Measurements from ENCODE around the gene NUAK1. TPM values are rescaled to one million over a fixed set of nuclear protein-coding genes. Genes with fewer than 3 reads are reported as not detected.

NUAK1 gene
- 9.7 TPM for polyA plus RNA-seq (ENCODE audit: insufficient read length)

DNA sequence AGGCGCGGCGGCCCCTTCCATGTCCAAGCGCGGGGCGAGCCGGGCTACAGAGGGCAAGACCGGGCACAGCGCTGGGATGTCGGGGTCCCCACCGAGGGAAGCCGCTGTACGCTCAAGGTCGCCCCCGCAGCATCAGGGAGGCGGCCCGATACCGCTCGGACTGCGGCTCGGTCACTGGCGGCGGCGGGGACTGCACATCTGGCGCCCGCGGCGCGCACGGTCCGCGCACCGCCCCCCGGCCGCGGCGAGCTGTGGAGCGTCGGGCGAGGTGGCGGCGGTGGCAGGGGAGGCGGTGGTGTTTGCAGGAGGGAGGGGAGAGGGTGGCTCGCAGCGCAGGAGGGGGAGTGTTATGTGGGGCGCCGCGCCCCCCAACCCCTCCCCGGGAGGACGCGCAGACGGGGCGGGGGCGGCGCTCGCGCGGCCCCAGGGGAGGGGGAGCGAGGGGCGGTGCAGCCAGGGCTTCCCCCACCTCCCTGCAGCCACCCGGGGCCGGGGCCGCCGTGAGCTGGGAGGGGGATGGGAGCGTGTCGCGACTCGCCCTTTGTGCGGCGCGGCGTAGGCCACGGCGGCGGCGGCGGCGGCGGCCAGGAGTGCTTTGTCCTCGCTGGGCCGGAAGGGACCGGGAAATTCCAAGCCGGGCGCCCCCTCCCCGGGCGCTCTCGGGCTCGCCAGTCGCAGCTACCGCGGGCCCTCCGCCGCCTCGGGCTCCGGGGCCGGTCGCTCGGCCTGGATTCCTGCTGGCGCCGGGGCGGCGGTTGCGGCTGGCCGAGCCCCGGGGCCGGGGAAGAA, at the start of gene NUAK1:
NUAK1 (minus strand) TSS at position 322 of the 789 bp plus-strand sequence; CDS start at position 21, 301 bp downstream.
- DNase-seq = peak; percentile 83

DNA sequence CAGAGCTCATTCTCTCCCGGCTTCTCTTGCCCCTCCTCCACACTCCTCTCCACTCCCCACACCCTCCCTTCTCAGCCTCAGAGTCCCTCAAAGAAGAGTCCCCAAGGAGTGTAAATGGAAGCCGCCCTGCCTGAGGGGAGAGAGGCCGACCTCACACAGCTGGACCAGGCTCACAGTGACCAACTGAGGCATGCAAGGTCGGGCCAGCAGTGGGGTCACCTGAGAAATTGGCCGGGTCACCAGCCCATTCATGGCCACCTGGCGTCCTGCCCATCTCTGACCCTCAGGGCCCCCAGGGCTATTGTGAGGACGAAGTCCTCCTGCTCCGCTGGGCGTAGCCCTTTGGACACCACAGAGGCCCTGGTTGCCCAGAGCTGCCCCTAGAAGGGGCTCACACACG, 49.5 kb upstream of the NUAK1 start:
- no peak for DNase-seq

DNA sequence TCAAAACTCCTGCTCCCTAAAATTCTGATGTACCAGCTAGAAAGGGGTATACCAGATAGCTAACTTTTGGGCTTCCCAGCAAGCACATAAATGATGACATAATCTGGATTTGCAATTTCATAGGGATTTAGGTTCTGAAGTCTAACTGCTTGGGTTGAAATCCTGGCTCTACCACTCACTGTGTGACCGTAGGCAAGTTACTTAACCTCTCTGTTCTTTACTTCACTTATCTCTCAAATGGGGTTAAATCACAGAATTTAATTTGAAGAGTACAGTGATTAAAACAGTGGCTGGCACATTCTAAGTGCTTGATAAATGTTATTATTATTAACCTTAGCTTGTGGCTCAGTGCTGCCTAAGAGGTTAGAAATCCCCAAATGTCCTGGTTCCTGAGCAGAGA, 49.1 kb upstream of the NUAK1 start:
- DNase-seq = no peak

DNA sequence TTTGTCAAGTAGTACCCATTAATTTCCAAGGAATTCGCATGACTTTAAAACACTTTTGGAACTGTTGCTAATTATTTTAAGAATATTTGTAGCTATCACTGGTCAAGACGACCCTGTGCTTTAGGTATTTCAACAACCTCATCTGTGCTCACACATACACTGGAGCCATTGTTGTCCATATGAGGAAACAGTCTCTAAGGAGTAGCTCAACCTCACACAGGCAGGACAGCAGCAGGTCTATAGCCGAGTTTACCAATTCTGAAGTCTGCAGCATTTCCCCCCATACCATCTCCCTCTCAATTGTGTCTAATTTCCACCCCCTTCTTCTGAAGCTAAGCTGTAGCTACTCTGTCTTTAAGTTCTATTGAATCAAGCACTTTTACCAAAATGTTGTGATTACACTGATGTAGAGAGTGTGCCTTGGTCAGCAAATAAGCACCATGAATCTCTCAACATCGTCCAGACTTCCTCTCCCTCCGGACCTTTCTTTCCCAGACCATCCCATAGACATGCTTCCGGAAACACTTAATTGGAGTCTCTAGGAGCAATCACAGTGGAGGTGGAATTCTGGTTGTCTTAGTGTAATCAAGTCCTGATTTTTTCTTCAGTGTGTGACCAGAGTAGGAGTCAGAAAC, 48.5 kb upstream of the NUAK1 start:
- DNase-seq = no peak

DNA sequence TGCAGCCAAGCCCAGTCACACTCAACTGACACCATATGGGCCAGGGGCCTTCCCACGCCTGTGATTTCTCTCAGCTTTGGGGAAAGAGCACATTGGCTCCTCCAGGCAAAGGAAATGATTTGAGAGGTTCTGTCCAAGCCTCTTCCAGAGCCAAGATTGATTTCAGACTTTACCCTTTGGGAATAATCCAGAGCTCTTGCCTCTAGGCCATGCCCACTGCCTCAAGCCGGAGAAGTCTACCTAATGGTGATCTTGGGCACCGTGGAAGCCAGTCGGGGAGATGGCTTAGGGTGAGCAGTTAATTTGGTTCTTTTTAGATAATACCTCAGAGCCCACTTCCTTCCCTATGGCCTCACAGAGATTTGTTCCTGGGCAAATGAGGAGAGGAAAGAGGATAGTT, 45.0 kb upstream of the NUAK1 start:
- DNase-seq = no peak

DNA sequence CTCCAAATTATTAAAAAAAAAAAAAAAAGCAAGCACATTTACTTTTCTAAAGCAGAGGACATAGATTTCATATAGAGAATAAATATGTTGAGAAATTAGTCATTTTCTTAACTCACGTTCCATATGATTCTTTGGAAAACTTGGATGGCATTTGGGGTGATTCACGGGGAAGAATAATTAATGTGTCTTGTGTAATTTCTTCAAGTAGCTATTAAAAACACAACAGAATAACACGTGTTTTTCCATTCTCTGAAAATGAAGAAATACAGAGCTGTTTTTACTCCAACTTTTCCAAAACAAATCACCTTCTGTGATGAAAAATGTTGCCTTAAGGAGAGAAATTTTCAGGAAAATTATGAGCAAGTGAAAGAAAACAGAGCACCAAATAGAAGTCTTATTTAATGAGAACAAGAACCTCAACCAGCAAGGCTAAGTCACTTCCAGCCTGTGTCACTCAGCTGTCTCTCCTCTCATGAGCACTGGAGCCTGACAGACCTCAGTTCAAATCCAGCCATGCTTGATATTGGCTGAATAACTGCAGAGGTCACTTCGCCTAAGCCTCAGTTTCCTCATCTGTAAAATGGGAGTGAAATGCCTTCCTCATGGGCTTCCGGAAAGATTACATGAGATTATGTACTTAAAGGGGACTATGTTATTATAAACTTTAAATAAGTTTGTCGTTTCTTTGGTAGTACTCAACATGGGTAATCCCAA, 42.8 kb upstream of the NUAK1 start:
- DNase-seq = no peak

DNA sequence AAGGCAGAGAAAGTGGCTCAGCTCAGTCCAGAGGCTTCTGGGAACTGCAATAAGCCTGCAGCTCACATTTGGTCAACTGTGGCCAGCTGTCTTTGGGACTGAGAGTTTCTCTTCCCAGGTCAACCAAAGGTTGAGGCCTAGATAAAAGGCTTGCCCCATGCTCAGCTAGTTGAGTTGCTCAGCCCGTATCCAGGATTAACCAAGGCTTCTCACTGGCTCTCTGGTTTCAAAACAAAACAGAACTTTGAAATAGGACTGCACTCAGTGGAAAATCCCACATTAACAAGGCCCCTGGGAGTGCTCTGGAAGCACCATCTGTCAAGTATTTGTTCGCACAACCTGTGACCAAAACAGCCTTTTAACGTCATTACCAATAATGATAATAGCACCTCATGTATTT, 40.3 kb upstream of the NUAK1 start:
- no peak for DNase-seq

DNA sequence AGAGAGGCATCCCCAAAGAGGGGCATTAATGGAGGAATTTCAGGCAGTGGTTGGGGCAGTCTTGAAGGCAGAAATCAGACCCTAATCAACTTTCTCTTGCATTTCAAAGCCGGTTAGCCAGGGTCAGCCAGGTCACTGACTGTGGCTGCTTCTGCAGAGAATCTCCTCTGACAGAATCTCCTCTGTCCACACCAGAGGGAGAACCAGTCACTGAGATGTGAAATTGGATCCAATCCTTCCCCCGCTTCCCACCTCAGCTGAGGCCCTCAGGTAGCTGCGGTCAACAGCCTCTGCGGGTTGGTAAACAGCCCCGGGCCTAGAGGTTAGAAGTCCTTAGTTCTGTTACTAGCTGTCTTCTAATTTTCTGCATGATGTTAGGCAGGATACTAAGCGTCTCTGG, 39.8 kb upstream of the NUAK1 start:
- DNase-seq = no peak

DNA sequence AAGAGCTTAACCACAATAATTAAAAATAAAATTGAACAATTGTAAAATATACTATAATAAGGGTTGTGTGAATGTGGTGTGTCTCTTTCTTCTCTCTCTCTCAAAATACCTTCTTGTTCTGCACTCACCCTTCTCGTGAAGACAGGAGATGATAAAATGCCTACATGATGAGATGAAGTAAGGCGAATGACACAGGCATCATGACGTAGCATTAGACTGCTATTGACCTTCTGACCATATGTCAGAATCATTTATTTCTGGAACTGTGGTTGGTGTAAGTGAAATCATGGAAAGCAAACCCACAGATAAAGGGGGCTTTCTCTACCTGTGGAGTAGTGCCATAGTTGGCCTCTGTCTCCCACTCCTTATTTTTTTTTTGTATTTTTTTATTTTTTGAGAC, 37.8 kb upstream of the NUAK1 start:
- no peak for DNase-seq

DNA sequence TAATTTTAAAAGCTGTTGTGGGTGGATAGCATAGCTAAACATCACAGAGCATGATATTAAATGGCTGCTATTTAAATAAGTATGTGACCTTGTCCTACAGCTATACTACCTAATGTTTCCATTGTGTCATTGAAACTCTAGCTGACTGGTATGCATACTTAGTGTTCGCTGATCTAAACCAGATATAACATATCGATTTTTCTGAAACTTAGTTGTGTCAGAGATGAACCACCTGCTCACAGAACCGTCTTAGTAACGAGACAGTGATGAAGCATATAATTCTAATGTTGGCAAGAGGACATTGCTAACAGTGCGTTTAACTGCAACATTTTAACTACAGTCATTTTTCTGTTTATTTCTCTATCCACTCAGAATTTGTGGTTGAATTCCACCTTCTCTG, 36.1 kb upstream of the NUAK1 start:
- no peak for DNase-seq

DNA sequence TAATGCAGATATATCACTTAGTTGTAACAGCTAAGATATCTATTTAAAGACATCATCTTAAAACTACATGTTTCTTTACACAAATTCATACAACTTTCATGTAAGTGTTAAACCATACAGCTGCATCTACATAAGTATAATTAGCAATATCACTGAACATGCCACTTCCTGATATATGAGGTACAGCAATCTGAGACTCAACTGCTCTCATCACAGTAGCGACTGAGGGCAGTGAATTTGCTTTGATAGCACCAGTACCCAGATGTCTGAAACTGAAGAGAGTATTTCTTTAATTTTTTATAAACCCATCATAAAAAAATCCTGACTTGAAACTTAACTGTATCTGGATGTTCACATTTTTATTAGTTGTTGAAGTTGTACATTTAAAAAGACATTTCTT, 34.7 kb upstream of the NUAK1 start:
- DNase-seq = no peak

DNA sequence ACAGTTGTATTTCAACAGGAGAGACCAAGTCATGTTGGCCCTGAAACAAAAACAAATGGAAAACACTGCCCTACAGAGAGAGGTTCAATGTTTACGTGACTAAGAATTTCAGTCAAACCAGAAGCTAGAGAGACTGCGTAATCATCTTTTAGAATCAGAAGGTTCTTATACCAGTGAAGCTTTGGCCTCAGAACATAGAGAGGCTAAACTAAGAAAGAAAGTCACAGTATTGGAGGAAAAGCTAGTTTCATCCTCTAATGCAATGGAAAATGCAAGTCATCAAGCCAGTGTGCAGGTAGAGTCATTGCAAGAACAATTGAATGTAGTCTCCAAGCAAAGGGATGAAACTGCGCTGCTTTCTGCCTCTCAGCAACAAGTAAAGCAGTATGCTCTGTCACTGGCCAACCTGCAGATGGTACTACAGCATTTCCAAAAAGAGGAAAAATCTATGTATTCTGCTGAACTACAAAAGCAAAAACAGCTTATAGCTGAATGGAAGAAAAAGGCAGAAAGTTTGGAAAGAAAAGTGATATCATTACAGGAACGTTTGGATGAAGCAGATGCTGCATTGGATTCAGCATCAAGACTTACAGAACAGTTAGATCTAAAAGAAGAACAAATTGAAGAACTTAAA, 32.5 kb upstream of the NUAK1 start:
- DNase-seq = no peak

DNA sequence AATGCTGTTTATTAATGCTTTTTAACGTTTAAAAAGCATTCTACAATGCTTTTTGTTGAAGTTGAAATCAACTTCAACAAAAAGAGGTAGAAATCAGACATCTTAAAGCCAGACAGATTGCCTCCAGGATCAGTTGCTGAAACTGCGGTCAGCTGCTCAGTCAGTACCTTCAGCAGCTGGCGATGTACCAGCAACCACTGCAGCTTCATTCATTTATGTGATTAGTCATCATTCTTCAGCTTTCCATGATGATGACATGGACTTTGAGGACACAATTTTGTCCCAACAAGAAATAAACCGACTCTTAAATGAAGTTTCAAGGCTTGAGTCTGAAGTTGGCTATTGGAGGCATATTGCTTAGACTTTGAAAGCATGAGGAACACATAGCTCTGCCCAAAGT, 31.5 kb upstream of the NUAK1 start:
- DNase-seq = no peak

DNA sequence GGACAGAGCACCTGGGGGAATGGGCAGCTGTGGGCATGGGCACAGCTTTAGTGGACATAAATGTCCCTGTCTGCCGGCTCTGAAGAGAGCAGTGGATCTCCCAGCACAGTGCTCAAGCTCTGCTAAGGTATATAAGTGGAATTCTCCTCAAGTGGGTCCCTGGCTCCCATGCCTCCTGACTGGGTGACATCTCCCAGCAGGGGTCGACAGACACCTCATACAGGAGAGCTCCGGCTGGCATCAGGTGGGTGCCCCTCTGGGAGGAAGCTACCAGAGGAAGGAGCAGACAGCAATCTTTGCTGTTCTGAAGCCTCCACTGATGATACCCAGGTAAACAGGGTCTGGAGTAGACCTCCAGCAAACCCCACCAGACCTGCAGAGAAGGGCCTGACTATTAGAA, 25.0 kb upstream of the NUAK1 start:
- DNase-seq = no peak

DNA sequence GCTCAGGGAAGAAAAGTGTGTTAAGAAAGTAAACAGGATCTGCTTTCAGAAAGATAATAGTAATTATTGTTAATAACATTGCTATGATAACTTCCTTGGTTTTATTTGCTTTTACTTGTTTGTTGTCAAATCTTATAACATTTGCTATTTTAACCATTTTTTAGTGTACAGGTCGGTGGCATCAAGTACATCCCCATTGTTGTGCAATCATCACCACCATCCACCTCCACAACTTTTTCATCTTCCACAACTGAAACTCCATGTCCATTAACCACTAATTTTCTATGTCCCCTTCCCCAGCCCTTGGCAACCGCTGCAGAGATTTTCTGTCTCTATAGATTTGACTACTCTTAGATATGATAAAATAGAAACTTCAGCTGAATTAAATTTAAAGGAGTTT, 22.7 kb upstream of the NUAK1 start:
- no peak for DNase-seq

DNA sequence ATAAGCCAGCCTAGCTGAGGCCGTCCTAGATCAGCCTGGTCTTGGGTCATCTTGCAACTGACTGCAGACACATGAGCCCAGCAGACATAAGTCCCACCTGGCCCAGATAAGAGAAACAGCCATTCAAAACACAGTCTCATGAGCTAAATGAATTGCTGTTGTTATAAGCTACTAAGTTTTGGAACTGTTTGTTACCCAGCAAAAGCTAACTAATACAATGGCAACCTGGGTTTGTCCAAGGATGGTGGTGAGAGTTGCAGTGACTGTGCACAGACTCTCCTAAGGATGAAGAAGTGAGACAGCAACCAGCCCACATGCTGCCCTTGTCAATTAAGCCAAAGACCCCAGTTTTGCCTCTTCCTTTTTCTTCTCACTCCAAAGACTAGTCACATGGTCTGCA, 22.2 kb upstream of the NUAK1 start:
- no peak for DNase-seq

DNA sequence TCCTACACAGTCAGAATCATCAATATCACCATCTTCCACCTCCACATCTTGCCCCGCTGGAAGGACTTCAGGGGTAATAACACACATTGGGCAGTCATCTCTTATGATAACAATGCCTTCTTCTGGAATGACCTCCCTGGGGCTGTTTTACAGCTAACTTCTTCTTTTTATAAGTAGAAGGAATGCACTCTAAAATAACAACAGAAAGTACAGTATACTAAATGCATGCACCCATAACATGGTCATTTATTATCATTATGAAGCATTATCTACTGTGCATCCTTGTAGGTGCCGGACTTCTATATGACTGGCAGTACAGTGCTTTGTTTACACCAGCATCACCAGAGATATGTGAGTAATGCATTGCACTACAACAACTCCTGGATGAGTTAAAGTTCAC, 19.0 kb upstream of the NUAK1 start:
- no peak for DNase-seq

DNA sequence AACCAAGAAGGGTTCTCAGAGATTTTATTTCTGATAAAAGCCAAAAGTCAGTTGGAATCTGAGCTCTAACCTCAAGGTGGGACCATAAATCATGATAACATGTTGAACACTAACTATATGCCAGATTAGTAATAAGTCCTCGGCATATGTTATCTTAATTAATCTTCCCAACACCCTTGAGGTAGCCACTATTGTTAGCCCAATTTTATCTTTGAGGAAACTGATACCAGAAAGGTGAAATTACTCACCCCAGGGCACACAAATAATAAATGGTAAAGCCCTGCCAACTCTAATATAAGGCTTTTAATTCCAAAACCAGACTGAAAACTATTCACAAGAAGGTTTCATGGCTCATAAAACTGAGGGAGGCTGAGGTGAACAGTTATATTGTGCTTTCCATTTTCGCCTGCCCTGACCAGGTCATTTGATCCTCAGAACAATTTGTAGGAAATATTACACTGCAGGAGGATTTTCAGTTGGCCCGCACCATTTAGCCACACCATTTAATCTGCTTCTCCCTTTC, 16.1 kb upstream of the NUAK1 start:
- DNase-seq = no peak

DNA sequence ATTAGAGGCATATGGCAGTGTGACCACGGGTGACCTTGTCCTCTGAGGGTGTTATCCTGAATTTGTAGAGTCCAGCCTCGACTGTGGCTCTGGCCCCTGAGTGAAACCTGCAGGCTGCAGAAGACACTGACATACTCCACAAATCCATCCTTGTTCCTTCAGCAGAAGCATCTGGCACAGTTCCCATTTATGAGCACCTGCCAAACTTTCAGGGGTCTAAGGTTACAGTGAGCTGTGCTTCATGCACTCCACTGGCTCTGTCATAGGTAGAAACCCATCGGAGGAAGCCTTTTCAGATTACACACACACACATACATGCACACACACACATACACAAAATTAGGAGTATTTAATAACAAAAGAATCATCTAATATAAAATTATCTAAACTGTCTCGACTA, 13.6 kb upstream of the NUAK1 start:
- DNase-seq = no peak

DNA sequence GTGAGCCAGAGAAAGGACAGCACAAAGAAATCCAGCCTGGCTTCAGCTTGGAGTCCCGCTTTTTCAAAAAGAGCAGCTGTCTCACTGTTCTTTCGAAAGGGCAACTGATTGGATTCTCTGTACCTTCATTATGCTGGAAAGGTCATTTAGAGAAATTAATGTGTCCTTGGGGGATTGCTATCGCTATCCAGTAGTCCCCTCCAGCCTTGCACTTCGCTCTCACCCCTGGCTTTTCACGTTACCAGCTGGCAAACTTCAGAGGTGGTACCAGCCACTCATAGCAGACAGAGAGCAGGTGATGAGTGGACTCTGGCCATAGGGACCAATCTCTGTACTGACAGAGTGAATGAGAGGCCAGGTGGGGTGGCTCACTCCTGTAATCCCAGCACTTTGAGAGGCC, 11.8 kb upstream of the NUAK1 start:
- DNase-seq = no peak

DNA sequence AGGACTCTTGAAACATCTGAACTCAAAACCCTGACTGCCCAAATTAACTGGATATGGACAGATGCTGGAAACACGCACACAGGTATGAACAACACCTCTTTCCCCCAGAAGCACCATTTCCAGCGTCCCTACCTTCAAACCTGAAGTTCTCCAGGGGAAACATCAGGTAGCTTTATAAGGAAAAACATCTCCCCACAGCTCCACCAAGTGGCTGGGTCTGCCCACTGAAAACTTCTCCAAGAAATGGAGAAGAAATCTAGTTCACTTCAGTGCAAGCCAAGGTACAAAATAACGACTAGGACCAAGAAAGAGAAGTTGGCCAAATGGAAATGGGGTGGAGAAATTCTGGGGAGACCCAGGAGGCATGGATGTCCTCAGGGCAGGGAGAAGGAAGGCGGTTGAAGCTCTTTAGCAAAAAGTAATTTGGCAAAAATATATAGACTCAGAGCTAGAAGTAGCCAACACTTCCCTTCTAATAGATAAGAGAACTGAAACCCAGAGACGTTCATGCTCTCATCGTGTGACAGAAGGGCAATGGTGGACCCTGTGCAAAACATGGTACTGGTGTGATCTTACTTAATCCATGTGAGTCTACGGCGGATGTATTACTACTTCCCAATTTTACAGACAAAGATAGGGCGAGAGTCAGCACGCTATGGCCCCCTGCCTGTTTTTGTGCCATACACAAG, 10.5 kb upstream of the NUAK1 start:
- no peak for DNase-seq

DNA sequence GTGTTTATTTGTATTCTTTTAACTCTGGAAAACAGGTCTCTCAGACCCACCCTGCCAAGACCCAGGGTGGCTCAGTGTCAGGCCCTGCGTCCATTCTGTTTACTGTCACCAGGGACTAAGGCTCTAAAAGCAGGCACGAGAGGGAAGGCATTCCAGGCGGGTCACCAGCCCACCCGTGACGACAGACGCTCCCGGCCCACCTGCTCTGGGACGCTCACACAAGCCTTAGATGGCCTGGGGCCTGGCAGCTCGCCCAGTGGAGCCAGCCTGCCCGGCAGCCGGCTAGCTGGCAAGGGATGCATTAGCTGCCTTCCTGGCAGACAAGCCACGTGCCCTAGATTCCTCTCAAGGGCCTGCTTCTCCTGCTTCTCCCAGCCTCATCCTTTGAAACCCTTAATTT, 9.2 kb upstream of the NUAK1 start:
- no peak for DNase-seq

DNA sequence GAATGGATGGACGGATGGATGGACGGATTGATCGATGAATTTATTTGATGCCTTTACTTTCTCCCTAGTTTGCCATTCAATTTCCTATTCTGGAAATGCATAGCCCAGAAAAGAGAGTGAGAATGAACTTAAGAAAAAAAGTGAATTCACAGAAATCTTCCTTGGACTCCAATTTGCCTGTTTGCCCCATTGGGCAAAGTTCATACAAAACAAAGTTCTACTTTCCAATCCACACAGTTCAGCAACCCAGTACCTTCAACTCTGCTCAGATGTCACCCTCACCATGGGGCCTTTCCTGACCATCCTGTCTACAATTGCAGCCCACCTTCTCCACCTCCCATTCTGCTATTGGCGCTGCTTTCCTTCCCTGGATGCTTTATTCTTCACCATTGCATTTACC, 8.2 kb upstream of the NUAK1 start:
- no peak for DNase-seq
